ENCODE data around the gene STARD5.
"Not testable (repeated sequence)": the region's sequence is repeated elsewhere in the genome, so short reads cannot be mapped to it uniquely, and the experiment has no call there.

STARD5 gene

DNA sequence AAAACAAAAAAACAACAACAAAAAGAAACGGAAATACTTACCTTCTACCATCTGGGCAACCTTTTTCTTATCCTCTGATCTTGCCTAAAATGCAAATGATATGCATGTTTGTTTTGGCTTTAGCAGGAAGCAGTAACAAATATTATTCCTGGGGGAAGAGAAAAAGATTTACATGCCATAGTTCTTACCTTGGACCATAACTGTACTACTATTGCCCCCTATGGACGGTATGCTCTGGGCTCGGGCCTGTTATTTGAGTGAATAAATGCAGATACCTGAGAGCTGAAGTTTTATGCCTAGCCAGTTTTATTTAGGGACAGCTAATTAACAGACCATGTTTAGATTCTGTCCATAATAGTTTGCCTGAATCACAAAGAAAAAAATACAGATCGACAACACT is 12.6 kb upstream of the STARD5 start:
- DNase-seq: no peak

DNA sequence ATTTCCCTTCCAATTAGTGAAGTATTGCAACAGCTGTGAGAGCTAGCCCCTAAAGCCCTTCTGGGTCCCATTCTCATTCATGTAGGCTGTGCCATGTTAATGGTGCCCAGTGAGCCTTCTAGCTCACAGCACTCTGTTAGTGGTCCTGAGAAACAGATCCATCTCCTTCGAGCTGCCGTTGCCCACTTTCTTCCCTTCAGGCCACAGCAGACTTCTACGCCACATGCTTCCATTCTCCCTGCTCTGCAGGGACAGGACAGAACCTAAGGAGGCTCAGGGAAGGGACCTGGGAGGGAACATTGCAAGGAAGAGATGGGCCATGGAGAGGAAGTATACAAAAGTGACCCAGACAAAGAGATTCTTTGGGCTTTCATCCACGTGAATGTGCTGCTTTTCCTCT is 11.7 kb upstream of the STARD5 start:
- no peak for DNase-seq

DNA sequence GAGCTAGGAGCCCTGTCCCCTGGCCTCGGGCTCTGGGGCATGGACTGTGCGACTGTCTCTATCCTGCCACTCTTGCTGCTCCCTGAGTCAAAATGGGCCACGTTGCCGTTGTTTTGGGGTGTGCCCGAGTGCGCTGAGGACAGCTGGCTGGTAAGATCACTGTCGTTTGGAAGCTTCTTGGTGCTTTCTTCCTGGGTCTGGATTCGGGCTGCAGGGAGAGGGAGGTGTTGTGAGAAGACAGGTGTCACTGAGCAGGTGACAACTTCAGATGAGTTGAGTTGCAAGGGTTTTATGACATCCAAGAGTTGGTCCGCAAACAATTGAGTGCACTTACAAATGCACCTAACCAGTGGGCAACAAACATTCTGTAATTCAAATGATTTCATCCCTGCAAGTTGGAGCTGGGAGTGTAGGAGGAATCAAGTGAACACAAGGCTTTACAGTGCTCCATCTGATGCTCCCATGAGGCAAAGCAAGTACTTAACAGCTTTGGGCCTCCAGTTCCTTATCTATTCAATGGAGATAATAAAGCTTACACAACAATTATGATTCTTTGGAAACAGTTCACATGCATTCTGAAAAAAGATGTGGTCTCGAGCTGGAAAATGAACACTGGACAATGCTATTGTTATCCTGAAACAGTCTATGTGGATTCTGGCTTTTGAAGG is 11.0 kb upstream of the STARD5 start:
- no peak for DNase-seq

DNA sequence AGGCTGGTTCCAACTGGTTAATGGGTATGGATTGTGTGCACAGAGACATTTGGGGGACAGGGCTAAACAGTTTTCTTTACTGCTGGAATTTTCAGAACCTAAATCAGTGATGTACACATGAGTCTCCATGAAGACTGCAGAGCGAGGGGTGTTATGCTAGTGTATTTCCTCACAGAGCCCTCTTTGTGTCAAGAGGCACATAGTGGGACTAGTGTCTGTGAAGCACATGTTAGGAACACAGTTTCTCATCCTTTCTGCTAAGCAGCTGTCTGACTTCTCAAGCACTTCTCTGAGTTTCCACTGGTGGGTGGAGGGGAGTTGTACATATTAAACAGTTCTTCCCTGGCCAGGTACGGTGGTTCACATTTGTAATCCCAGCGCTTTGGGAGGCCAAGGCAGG is 9.4 kb upstream of the STARD5 start:
- DNase-seq: no peak

DNA sequence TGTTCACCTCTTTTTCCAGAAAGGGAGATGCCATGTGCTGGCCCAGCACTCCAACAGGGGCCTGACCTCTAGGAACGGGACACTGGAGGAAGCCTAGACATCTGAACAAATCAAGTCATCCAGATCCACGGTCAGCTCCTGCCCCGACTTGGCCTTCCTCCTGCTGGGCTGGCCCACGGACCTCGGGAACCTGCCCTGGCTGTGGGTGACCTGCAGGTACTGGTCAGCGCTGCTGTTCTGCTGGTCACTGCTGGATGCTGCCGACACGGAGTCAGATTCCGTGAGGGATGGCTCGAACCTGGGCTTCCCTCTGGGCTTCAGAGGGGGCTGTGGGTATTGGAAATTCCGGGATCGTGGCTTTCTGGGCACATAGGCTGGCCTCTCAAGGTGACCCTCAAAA is 8.4 kb upstream of the STARD5 start:
- DNase-seq: no peak

DNA sequence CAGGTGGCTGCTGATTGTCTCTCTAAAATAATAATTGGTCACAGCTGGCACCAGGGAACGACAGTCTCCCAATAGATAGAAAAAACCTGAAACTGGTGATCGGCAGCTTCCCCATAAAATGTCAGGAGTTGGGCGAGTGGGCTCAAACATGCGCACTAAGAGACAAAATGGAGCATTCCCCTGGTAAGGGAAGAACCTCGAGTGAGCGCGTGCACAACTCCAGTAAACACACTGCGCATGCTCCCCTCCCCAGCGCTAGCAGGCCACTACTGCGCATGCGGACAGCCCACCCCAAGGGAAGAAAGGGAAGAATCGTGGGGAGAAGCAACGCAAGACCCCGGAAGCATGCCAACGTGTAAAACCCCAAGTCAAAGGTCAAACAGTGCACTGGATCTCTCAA is 7.7 kb upstream of the STARD5 start:
- DNase-seq: no peak

DNA sequence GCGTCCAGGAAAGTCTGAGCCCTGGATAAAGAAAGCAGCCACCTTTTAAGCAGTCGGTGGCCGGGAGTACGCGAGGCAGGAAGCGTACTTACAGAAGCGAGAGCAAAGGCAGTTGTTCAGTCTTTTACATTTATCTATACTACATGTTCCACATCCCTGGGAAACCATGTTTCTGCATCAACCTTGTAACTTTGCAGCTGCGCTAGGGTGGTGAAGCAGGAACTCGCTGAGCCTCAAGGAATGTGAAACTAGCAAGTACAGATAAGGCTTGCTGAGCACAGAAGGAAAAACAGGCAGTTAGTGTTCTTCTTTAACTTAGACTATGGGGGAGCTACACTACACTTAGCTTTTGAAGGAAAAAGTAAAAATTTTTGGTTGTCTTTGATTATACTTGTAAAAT is 7.2 kb upstream of the STARD5 start:
- not testable (repeated sequence) for DNase-seq

DNA sequence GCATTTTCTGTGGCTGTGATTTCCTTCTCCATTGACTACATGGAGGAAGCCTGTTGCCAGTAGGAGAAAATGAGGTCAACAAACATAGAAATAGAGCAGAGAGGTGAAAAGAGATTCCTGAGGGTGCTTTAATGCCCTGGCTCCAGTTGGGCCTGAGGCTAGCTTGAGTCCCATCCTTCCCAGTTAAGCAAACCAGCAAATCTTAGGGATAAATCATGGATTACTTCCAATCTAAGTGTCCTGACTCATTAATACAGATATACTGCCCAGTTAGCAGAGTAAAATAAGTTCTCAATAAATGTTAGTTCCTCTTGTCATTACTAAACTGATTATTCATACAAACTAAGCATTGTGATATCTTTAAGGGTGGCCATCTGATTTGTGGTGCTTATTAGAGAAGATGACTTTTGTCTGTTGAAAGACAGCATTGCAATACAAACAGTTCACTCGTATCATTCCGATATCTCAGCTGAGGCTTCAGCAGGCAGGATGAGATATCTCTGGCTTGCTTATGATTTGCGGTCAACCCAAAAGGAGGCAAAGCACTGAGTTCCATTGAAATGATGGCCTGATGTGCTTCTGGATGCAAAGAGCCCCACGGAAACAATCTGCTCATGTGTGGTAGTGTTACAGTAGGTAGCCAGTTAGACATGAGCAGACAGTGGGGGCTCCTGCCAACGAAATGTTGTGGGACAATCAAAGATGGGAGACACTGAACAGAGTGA is 6.6 kb upstream of the STARD5 start:
- DNase-seq: no peak

DNA sequence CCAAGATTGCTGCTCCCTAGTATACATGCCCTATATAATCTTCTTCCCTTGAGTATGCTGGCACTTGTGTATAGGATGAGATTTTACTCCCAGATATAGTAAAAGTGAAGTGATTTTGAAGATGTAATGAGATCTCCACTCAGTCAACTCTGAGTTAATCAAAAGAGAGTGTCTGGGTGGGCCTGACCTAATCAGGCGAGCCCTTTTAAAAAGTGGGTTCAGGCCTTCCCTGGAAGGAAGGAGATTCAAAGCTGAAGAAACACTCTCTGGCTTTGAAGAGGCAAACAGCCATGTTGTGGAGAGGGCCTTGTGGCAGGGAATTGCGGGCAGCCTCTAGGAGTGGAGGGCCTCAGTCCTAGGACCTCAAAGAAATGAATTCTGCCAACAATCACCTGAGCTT is 5.5 kb upstream of the STARD5 start:
- DNase-seq: no peak

DNA sequence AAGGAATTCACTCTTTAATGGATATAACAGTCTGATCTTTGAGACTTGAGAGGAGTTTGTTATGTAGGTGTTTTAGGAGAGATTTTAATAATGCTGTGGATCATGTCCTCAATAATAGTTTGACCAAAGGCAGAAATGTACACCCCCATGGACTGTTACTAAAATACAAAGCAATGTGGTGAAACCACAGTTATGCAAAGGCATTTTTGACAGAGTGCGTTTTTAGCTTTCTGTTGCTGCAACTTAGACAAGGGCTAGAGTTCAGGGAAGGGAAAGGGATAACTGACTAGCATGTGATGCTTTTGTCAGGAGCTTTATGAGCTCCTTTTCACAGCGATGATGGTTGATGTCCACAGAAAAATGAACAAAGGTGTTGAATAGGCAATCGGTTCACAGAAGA is 3.6 kb upstream of the STARD5 start:
- no peak for DNase-seq

DNA sequence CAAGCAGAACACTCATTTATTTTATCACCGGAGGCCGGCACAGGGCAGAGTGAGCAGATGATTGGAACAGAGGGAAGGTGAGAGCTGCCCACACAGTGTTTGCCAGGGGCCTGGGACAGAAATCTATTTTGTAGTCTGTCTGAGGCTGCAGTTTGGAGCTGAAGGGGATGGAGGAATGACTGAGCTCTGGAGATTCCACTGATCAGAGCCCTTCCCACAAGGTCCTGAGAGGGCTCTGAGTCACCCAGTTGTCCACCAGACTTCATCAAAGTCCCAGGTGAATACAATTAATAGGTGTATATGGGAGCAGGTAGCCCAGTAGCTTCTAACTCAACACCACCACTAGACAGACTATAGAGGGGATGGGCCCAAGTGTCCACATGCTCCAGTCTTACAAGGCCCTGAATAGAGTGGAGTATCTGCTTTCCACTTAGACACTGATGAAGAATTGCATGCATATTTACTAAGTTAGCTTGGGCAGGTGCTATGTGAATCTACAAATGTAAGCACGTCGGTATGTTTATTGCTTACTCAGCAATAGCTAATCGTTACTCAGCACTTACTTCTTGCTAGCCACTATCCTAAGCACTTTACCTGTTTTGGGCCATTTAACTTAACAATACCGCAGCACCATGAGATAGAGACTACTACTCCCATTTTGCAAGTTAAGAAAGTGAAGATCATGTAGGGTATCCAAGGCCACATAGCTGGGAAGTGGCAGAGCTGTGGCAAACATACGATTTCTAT is 2.7 kb upstream of the STARD5 start:
- no peak for DNase-seq

DNA sequence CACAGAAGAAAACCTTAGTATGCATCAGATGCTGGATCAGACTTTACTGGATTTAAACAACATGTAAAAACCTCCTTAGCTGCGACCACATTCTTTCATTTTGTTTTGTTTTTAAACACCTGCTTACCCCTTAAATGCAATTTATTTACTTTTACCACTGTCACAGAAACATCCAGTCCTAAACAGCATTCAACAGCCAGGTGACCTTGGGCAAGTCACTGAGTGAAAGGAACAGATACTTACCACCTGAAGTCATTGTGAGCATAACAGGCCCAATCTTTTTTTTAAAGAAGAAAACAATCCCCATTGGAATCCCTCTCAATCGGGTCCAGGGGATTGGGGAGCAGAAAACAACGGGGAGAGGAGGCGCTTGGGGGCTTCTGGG is 390 bp downstream of the STARD5 start:
- DNase-seq: no peak

DNA sequence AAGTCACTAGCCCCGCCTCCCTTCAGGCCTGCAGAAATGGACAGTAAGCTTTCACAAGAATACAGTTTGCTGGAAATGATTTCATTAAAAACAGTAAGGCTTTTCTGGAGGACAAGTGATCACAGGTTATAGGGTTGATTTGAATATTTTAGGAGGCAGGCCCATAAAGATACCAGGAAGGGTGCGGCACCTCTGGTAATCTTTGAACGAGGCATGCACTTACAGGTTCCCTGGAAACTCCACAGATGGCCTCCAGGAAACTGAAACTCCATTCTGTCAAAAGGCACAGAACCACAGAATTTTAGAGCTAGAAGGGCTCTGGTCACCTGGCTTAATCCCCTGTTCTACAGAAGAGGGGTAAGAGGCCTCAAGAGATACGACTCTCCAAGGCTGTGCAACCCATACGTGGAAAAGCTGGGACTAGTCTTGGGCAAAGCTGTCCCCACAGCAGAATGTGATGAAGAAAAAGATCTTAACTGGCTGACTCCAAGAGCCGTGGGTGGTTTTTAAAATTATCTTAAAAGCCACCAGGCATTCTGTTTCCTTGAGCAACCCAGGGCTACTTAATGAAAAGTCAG is 1.2 kb downstream of the STARD5 start:
- no peak for DNase-seq

DNA sequence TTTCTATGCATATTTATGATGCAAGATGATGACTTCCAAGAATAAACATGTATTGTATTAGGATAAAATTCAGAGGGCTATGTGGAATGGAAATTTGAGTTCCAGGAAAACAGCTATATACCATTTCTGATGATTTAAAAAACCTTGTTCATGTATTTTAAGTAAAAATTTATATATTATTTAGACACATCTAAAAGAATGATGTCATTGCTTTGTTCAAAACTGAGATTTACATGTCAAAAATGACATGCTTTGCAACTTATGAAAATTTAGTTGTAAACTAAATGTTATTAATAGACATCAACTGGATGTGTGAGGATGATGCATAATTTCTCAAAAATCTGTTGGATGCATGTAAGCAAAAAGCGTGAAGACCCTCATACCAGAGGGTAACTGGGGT is 2.3 kb downstream of the STARD5 start:
- no peak for DNase-seq

DNA sequence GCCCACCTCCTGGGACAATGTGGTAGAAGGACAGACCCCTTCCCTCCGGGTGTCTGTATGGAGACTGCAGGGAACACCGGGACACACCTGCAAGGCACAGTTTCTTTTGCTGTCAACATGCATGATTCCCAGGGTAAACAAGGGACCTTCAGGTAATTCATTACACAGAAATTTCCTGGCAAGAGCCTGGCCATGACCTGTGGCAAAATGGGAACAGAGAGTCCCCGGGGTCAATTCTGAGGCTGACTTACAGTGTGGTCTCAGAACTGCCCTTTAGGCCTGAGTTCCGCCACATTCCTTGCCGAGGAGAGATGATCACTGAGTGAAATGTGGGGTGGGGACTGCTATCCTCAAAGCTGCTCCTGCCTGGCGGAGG is 6.3 kb downstream of the STARD5 start:
- DNase-seq: no peak

DNA sequence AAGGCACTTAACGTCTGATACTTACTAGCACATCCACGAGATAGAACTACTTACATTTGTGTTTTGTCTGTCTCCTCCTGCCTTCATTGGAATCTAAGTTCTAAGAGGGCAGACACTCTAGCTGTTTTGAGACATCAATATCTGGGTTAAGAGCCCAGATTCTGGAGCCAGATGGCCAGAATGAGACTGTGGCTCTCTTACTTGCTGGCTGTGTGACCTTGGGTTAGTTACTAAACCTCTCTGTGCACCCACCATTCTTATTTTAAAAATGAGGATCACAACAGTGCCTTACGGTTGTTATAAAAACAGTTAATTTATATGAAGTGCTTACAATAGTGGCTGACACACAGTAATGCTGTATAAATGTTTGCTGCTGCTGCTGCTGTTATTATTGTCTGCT is 7.7 kb downstream of the STARD5 start:
- no peak for DNase-seq

DNA sequence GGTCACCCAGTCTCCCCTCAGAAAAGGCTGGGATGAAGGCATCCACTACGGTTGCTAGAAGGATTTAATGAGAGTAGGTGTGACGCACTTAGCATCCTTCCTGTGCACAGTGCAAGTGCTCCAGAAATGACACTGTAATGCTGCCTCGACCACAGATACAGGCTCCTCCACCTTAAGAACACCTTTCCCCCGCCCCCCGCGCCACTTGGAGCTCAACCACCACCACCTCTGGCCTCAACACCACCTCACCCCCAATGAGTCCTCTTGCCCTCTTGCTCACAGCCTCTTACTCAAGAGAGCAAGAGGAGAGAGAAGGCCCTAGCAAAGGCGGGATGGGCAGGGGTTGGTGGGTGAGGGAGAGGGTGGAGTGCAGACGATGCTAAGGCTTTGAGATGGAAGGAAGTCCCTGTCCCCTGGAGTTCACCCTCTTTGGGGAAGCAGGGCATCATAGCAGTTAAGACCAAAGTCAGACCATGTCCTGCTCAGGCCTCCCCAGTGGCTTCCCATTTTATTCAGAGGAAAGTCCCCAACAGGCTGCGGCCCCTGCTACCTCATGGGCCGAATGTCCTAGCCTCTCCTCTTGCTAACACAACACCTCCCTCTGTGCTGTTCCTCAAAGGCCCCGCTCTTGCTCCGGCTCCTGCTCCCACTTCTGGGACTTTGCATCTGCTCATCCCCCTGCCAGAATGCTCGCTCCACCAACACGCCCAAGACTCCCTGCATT is 8.3 kb downstream of the STARD5 start:
- no peak for DNase-seq

DNA sequence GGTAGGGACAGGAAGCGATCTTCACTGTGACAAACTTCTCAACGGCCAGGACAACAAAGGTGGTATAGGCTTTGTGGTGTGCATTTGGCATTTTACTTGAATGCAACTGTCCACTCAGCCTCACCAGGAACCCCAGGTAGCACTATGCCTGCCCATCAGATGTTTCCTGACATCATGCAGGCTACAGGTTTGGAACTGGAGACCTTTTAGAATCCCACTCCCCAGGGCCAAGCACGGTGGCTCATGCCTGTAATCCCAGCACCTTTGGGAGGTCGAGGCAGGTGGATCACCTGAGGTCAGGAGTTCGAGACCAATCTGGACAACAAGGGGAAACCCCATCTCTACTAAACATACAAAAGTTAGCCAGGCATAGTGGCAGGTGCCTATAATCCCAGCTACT is 9.6 kb downstream of the STARD5 start:
- DNase-seq: no peak

DNA sequence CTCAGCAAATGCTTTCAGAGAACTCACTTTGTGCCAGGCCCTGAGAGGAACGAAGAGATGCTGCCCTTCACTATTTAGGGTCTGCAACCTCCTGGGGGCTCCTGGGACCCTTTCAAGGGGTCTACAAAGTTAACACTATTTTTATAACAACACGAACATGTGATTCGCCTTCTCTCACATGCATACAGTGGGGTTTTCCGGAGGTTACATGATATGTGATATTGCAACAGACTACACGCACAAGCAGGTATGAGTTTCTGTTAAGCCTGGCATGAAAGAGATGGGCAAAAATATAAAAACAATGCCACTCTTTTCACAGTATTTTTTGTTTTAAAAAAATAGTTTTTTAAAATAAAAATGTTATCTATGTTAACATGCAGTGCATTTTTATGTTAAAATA is 10.3 kb downstream of the STARD5 start:
- no peak for DNase-seq

DNA sequence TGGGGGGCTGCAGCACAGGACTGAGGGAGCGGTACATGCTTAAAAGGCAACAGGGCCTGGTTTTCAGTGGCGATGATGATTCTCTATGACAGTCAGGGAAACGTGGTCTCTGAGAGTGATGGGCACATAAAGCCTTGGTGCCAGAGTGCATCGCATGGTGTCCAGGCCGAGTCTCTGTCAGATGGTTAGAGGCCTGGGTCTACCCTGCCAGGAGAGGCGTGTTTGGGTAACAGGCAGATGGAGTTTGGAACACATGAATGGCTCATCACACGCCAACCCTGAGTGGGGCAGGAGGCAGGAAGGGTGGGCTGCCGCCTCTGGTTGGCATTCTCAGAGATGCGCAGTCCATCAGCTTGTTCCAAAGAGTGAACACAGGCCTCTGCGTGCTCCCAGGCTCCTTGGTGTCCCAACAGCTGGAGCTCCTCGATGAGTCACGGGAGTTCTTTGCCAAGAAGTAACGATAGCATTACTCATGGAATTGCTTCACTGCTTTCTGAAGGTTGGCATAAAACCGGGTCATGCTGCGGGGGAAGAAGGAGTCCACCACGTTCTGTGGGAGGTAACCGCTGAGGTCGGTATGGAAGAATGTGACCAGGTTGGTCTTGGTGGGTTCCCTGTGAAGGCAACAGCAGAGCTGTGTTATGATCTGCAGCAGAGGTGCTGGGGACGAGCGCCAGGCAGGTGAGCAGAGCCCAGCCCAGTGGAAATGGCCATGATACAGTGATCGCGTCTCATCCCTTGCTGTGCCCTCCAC is 11.0 kb downstream of the STARD5 start:
- DNase-seq: no peak

DNA sequence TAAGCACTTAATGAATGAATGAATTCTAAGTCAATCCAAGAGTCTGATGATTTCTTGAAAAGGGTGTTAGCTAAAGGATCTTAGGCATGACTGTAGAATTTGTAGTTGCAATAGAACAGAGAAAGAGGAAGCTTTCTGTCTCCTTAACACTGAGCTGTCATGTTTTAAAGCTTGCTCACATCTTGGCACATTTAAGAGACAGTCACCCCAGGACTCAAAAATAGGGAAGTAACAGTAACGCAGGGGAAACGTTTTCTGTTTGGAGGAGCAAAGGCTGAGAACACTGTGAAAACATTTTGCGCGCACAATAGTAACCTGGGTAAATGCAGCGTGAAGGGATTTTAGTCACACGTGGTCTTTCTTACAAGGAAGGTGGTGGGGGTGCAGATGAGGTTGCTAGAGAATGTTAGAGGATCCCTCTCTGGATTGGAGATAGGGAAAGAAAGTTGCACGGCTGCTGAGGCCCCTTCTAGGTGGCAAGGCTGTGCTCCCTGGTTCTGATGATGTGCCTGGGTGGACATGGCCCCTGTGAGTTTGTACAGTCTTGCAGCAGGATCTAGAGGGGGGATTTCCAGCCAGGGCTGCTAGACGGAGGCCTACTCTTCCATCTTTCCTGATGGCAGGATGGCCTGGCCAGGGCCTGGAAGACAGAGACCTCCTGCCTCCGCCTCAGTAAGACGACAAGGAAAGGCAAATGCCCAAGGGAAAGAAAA is 12.0 kb downstream of the STARD5 start:
- DNase-seq: no peak

DNA sequence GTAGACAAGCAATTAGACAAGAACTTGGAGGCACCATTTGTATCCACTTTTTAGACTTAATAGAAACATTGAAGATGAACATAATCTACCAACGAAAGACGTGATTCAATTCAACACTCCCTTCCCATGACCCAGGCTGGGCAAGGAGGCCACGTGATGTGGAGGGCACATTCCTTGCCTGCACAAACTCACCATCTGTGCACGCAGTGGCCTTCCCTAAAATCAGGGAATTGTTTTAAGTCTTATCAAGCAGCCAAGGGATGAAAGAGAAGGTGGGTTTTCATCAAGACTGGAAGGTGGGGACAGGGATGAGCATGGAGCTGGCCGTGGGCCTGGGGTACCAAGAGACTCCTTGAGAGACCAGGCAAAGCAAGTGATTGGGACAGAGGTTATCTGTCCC is 13.5 kb downstream of the STARD5 start:
- DNase-seq: no peak
